NCI-H1436 treated with DMSO at 0.1 percent for 48 hours (cell line): Measurements from ENCODE around the gene DFFB.

ENCODE experiments used
- DNase-seq: peaks from one replicate; lab custom pipeline; 2025; lab: John Stamatoyannopoulos, UW

Gene DFFB

GRCh38 chr1:3872546-3872945, 15.3 kb downstream of the DFFB start:
- DNase-seq = no peak

GRCh38 chr1:3874736-3875135, 17.5 kb downstream of the DFFB start:
- DNase-seq = no peak

DNA sequence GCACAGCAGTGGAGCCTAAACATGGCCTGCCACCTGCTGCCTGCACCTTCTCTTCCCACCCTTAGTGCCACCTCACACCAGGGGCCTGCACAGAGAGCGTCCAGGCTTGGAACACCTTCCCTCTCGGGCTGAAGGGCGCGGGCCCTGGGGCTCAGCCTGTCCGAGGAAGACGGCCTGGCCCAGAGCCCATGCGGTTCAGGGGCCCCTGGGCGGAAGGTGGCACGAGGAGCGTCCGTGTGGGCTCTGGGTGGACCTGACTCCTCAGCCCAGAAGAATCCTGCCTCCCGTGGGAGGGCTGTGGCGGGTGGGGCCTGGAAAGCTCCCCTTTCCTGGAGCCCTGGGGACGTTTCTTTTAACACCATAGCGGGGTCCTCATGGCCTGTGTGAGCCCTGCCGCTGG, 19.4 kb downstream of the DFFB start:
- no peak for DNase-seq

- DNase-seq = no peak
These were observed 21.8 kb downstream of the DFFB start for GRCh38 chr1:3879099-3879498.

DNA sequence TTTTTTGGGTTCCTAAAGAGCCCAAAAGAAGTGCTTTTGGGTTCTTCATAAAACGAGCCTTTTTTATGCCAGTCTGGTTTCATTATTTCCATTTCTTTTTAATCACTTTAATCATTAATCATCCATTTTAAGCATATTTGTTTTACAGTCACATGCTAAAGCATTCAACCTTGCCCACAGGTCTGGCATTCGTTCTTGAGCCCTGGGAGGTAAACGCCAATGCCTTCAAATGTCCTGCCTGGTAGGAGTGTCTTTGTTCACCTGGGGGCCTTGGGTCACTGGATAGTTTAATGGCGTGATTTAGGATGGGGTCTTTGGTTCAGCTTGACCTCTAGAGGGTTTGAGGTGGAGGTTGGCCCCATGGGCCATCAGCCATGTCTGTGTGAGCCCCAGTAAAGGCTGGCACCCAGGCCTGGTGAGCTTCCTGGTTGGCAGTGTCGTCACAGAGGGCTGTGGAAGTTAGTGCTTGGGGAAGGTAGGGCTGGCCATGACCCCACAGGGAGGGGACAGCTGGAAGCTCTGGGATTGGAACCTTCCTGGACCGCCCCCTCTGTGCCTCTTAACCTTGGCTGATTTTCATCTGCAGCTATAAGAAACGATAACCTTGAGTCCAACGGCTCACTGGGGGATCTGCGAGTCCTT, 22.6 kb downstream of the DFFB start:
- no peak for DNase-seq

- DNase-seq = no peak
These were observed 23.3 kb downstream of the DFFB start for GRCh38 chr1:3880429-3881192.

DNA sequence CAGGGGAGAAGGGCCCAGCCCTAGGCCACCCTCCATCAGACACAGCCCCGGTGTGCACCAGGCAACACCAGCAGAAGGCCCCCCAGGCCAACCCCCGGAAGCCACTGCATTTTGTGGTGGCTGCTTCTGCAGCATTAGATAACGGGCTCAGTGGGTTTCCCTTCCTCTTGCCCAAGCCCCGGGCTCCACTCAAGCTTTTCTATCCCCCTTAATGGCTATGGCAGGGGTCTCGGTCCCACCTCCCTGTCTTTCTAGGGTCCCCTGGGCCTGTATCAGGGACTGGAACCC, 23.9 kb downstream of the DFFB start:
- no peak for DNase-seq

DNA sequence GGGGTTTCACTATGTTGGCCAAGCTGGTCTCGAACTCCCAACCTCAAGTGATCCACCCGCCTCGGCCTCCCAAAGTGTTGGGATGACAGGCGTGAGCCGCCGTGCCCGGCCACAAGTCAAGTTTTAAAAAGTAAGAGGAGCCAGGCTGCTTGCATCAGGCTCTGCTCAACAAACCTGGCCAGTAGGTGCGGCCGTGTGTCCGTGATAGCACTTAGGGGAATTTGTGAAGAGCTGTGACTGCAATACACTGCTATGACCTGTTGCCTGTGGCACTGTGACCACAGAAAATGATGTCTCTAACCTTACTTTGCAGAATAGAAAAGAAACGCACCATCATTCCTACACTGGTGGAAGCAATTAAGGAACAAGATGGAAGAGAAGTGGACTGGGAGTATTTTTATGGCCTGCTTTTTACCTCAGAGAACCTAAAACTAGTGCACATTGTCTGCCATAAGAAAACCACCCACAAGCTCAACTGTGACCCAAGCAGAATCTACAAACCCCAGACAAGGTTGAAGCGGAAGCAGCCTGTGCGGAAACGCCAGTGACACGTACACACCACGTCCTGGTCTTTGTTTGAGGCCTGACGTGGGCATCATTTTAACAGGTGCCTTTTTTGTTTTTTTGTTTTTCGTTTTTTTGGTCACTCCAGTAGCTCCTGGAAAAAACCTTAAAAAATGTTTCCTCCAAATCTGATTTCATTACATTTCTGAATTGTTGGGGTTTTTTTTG, 26.1 kb downstream of the DFFB start:
- no peak for DNase-seq

DNA sequence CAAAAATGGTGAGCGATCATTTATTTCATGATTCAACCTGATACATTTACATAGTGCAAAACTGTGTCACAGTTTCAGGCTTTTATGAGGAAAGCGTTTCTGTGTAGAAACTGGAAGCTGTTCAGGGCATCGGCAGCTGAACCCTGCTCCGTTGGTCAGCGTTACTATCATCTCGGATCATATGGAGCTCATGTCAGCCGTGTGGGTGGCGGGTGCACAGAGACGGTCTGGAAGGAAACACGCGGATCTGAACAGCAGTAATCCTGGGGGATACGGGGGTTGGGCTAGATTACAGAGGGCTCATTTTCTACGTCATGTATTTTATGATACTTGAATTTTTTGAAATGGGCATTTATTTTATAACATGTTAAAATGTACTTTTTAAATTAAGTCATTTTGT, 27.7 kb downstream of the DFFB start:
- DNase-seq = no peak

DNA sequence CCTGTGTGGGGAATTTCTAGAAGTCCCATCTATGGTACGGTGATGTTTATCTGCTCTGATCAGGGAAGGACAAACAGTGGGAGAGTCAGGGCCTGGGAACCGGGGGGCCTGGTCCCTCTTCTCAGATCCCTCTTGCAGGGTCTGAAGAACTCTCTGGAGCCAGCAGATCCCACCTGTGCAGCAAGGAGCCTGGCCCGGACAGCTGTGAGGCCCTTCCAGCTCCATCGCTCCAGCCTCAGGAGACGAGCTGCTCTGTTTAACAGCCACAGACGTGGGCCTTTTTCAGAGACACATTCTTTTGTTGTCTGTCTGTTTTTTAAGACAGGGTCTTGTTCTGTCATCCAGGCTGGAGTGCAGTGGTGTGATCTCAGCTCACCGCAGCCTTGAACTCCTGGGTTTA, 28.3 kb downstream of the DFFB start:
- no peak for DNase-seq

- DNase-seq = no peak
These were observed 28.9 kb downstream of the DFFB start for GRCh38 chr1:3886106-3886670.

- DNase-seq = no peak
These were observed 29.4 kb downstream of the DFFB start for GRCh38 chr1:3886691-3887090.

GRCh38 chr1:3888301-3888700, 31.0 kb downstream of the DFFB start:
- DNase-seq = no peak

GRCh38 chr1:3889936-3890335, 32.7 kb downstream of the DFFB start:
- DNase-seq = no peak

GRCh38 chr1:3890389-3891328, 33.4 kb downstream of the DFFB start:
- no peak for DNase-seq

DNA sequence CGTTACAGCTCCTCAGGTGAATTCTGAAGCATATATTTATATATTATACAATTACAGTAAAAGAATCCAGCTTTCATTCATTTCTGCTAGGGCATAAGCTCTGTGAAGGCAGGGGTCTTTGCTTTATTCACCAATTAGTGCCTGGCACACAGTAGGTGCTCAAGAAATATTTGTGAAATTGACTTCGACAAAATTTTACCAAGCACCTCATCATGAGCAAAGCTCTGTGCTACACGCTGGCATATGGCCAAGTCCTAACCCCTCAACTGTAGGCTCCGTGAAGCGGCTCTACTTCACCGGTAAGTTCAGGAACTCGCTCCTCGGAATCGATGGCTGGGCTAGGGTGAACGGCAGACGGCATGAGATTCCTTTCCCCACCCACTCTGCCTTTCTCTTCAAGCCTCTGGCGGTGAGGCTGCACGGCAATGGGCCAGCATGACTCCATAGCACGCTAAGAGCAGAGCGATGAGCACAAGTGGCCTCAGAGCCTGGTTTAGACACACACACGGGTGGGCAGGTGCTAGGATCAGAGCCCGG, 34.1 kb downstream of the DFFB start:
- no peak for DNase-seq

DNA sequence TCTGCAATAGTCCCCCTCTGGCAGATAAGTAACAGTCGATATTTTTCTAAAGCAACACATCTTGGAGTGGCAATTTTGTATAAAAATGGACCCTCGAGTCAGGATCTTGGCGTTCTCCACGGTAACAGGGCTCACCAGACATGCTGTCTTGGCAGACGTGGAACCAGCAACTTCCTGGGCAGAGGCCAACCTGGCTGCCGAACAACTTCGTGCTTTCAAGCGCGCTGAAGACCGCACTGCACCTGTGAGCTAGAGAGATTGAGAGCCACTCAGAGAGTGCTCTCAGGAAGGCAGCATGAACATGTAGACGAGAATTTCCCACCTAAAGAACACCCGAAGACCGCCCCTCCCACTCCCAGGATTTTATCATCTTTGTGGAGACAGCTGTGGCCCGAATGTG, 35.5 kb downstream of the DFFB start:
- DNase-seq = no peak

DNA sequence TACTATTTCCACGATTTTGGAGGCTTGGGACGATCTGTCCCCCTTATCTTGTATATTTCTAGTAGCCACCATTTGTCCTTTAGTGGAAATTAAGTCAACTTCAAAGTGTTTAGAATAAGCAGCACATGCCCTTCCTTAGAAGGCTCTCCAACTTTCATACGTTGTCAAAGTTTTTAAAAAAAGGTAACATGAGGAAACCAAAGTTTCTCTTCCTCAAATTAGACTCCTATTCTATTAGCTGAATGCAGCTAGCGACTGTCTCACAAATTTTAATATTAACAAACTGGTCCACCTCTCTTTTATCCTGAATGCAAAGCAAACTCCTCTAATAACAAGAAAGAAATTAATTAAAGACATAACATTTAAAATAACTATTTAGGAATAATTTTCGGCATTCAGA, 35.9 kb downstream of the DFFB start:
- no peak for DNase-seq

GRCh38 chr1:3894626-3895278, 37.5 kb downstream of the DFFB start:
- DNase-seq = no peak

- DNase-seq = no peak
These were observed 38.1 kb downstream of the DFFB start for GRCh38 chr1:3895279-3895950.

GRCh38 chr1:3895951-3896325, 38.7 kb downstream of the DFFB start:
- no peak for DNase-seq
